H1 (cell line): Measurements from ENCODE around the gene DNLZ. TPM values are rescaled to one million over a fixed set of nuclear protein-coding genes. Genes with fewer than 3 reads are reported as not detected.

Experiments
- CTCF ChIA-PET: fragments of 300-600 bp; sonication (Branson Sonifier 250); formaldehyde crosslinking; loops from one replicate; lab custom pipeline; 2021; ENCODE audit not compliant: partially characterized antibody; lab: Charles Lee
- POLR2A ChIA-PET: fragments of 300-600 bp; sonication (Branson Sonifier 250); formaldehyde crosslinking; loops from one replicate; lab custom pipeline; 2021; ENCODE audit warnings: inconsistent platforms; ENCODE audit not compliant: partially characterized antibody; lab: Charles Lee
- DNase-seq, 2 experiments: peaks; one replicate each; pipeline versions ENCODE4 v3.0.0 to v3.0.0-alpha.2; 2010 to 2022; ENCODE audit warnings: low spot score in 2 of 2, low read depth in 1 of 2, mixed read lengths in 1 of 2
- FAIRE-seq: peaks from 2 replicates; lab custom pipeline; 2011; peaks lifted over from hg19 to GRCh38; lab: Jason Lieb, UNC
- H2AFZ ChIP-seq: 2 replicates; pipeline ENCODE4 v1.8.1; 2012; ENCODE audit warnings: low read length, inconsistent platforms
- H2AK5ac ChIP-seq: 2 replicates; pipeline ENCODE4 v1.6.1; 2013; ENCODE audit warnings: low read depth, low read length
- H2BK120ac ChIP-seq: replicated peaks from 2 replicates; pipeline ENCODE3; 2013; ENCODE audit warnings: low read depth, low read length, inconsistent platforms
- H2BK12ac ChIP-seq: 2 replicates; pipeline ENCODE4 v1.6.1; 2013; ENCODE audit warnings: low read depth, low read length
- H2BK15ac ChIP-seq: 2 replicates; pipeline ENCODE4 v1.6.1; 2013; ENCODE audit warnings: low read length
- H2BK20ac ChIP-seq: 2 replicates; pipeline ENCODE4 v1.6.1; 2013; ENCODE audit warnings: low read length
- H2BK5ac ChIP-seq: 2 replicates; pipeline ENCODE4 v1.6.1; 2013; ENCODE audit warnings: low read depth, low read length
- H3K14ac ChIP-seq: 2 replicates; pipeline ENCODE4 v1.6.1; 2013; ENCODE audit warnings: inconsistent platforms; ENCODE audit not compliant: insufficient read length
- H3K18ac ChIP-seq: 2 replicates; pipeline ENCODE4 v1.6.1; 2013; ENCODE audit warnings: low read length; ENCODE audit errors: extremely low read depth
- H3K23ac ChIP-seq: 2 replicates; pipeline ENCODE4 v1.6.1; 2013; ENCODE audit warnings: inconsistent platforms; ENCODE audit not compliant: insufficient read length
- H3K23me2 ChIP-seq: 2 replicates; pipeline ENCODE4 v1.6.1; 2013; ENCODE audit warnings: low read depth, low read length
- H3K27ac ChIP-seq: 2 replicates; pipeline ENCODE4 v1.6.1; 2011; ENCODE audit warnings: low read depth, low read length, inconsistent platforms
- H3K27me3 ChIP-seq, 4 experiments: replicated peaks in 1 of 4; 1 replicate in 1 of 4; 2 replicates in 3 of 4; pipeline versions ENCODE4 v1.6.1 to v1.8.1; 2011 to 2013; ENCODE audit warnings: low read length in 3 of 4, mild to moderate bottlenecking in 3 of 4, inconsistent platforms in 2 of 4, mixed read lengths in 2 of 4, moderate library complexity in 1 of 4; ENCODE audit not compliant: control insufficient read depth in 3 of 4, insufficient read depth in 3 of 4; ENCODE audit errors: extremely low read depth in 1 of 4
- H3K36me3 ChIP-seq, 4 experiments: 2 replicates each; pipeline versions ENCODE4 v1.6.1 to v1.8.1; 2011 to 2013; ENCODE audit warnings: mild to moderate bottlenecking in 4 of 4, low read length in 3 of 4, moderate library complexity in 2 of 4, control low read depth in 1 of 4, inconsistent platforms in 1 of 4; ENCODE audit not compliant: insufficient read depth in 4 of 4, control insufficient read depth in 2 of 4
- H3K4ac ChIP-seq: replicated peaks from 2 replicates; pipeline ENCODE3; 2013; ENCODE audit warnings: low read length, low read depth, mixed read lengths, inconsistent platforms; ENCODE audit not compliant: insufficient read length
- H3K4me1 ChIP-seq, 4 experiments: replicated peaks in 1 of 4; 1 replicate in 1 of 4; 2 replicates in 3 of 4; pipeline versions ENCODE4 v1.6.1 to v1.8.1; 2011 to 2013; ENCODE audit warnings: low read length in 3 of 4, inconsistent platforms in 2 of 4, mixed read lengths in 1 of 4; ENCODE audit not compliant: insufficient read depth in 4 of 4, control insufficient read depth in 3 of 4
- H3K4me2 ChIP-seq, 2 experiments: 2 replicates each; pipeline versions ENCODE4 v1.6.1 to v1.8.1; 2011 to 2013; ENCODE audit warnings: low read depth in 2 of 2, low read length in 2 of 2, control low read depth in 1 of 2, inconsistent platforms in 1 of 2, mild to moderate bottlenecking in 1 of 2; ENCODE audit not compliant: insufficient read depth in 1 of 2
- H3K4me3 ChIP-seq, 4 experiments: fragments of 200-600, 300-600 bp in 1 of 4; sonication (generic), shearing (Covaris generic), sonication (Bioruptor Twin) in 1 of 4; 2 replicates each; pipeline versions ENCODE4 v1.5.1 to v1.8.1; 2011 to 2016; ENCODE audit warnings: low read length in 4 of 4, low read depth in 3 of 4, control low read depth in 2 of 4, inconsistent platforms in 2 of 4, mild to moderate bottlenecking in 2 of 4, mixed read lengths in 1 of 4, moderate library complexity in 1 of 4; ENCODE audit not compliant: insufficient read depth in 2 of 4; ENCODE audit errors: extremely low read depth in 1 of 4
- H3K56ac ChIP-seq: replicated peaks from 2 replicates; pipeline ENCODE3; 2013; ENCODE audit warnings: low read depth, mild to moderate bottlenecking, mixed read lengths, low read length, inconsistent platforms; ENCODE audit not compliant: insufficient read length
- H3K79me1 ChIP-seq: 2 replicates; pipeline ENCODE4 v1.6.1; 2013; ENCODE audit warnings: low read depth, low read length, control low read depth
- H3K79me2 ChIP-seq, 2 experiments: 2 replicates each; pipeline versions ENCODE4 v1.6.1 to v1.8.1; 2012 to 2013; ENCODE audit warnings: low read length in 2 of 2, mild to moderate bottlenecking in 2 of 2, inconsistent platforms in 1 of 2; ENCODE audit not compliant: insufficient read depth in 2 of 2, control insufficient read depth in 1 of 2
- H3K9ac ChIP-seq, 4 experiments: replicated peaks in 1 of 4; 1 replicate in 1 of 4; 2 replicates in 3 of 4; pipeline versions ENCODE4 v1.6.1 to v1.8.1; 2011 to 2013; ENCODE audit warnings: low read depth in 3 of 4, low read length in 3 of 4, control low read depth in 2 of 4, mild to moderate bottlenecking in 2 of 4, moderate library complexity in 2 of 4, inconsistent platforms in 1 of 4; ENCODE audit errors: extremely low read depth in 1 of 4
- H3K9me3 ChIP-seq, 2 experiments: 2 replicates each; pipeline versions ENCODE4 v1.6.1 to v1.8.1; 2012 to 2013; ENCODE audit warnings: mild to moderate bottlenecking in 2 of 2, moderate library complexity in 2 of 2, control low read depth in 1 of 2, inconsistent platforms in 1 of 2, low read depth in 1 of 2, low read length in 1 of 2, mixed read lengths in 1 of 2; ENCODE audit not compliant: insufficient read depth in 2 of 2
- H4K20me1 ChIP-seq, 2 experiments: replicated peaks in 1 of 2; 2 replicates each; pipeline versions ENCODE3 to v1.8.1; 2011 to 2013; ENCODE audit warnings: inconsistent platforms in 2 of 2, low read length in 2 of 2, mild to moderate bottlenecking in 1 of 2; ENCODE audit not compliant: insufficient read depth in 2 of 2, control insufficient read depth in 1 of 2
- H4K5ac ChIP-seq: 2 replicates; pipeline ENCODE4 v1.6.1; 2013; ENCODE audit warnings: low read length, low read depth, mixed read lengths, inconsistent platforms; ENCODE audit not compliant: insufficient read length
- H4K8ac ChIP-seq: 2 replicates; pipeline ENCODE4 v1.8.0; 2013; ENCODE audit warnings: mild to moderate bottlenecking, moderate library complexity, low read length, inconsistent platforms; ENCODE audit not compliant: insufficient read depth; ENCODE audit errors: extremely low read depth
- H4K91ac ChIP-seq: replicated peaks from 2 replicates; pipeline ENCODE3; 2013; ENCODE audit warnings: low read length, mixed read lengths, inconsistent platforms; ENCODE audit not compliant: insufficient read length
- HDAC2 ChIP-seq, 2 experiments: fragments of 300-600 bp in 1 of 2; sonication (generic) in 1 of 2; IDR thresholded peaks; 2 replicates each; pipeline ENCODE4 v1.6.1; 2011 to 2012; ENCODE audit warnings: low read depth in 2 of 2, low read length in 2 of 2, mild to moderate bottlenecking in 2 of 2, moderate library complexity in 2 of 2, borderline replicate concordance in 1 of 2, inconsistent platforms in 1 of 2
- POLR2A ChIP-seq, 2 experiments: IDR thresholded peaks; 1 replicate in 1 of 2; 2 replicates in 1 of 2; pipeline ENCODE4 v1.6.1; 2011; ENCODE audit warnings: low read depth in 2 of 2, low read length in 2 of 2, mild to moderate bottlenecking in 2 of 2; ENCODE audit errors: control extremely low read depth in 1 of 2
- POLR2AphosphoS5 ChIP-seq: IDR thresholded peaks from 2 replicates; pipeline ENCODE4 v1.6.1; 2011; ENCODE audit warnings: low read depth, low read length
- WGBS, 2 experiments: shearing (Covaris generic) in 1 of 2; methylation state at CpG; one replicate each; pipeline versions ENCODE4 v1.1.6 to v1.1.7; 2013 to 2015; ENCODE audit warnings: low lambda C conversion rate in 2 of 2, mixed read lengths in 2 of 2, inconsistent platforms in 1 of 2, low coverage in 1 of 2, missing lambda C conversion rate in 1 of 2; ENCODE audit not compliant: insufficient replicate concordance in 2 of 2, insufficient coverage in 1 of 2, insufficient read length in 1 of 2; ENCODE audit errors: extremely low coverage in 1 of 2, missing lambda C conversion rate in 1 of 2; 5-methylcytosine and 5-hydroxymethylcytosine counted together
- polyA plus RNA-seq, 7 experiments: library from polyadenylated mRNA; depleted of rRNA in 3 of 7; stranded (reverse) in 5 of 7; unstranded in 2 of 7; fragments of >200 nt in 5 of 7; fragments of 200-250 nt in 2 of 7; gene quantifications; 1 replicate in 5 of 7; 2 replicates in 1 of 7; 4 replicates in 1 of 7; pipeline versions ENCODE4 v1.2.1 to v1.2.3, GENCODE V29; 2011 to 2013; ENCODE audit warnings: missing spikeins in 2 of 7, mixed read lengths in 2 of 7
- total RNA-seq: library from RNA; stranded (reverse); fragmentation: NEBNext Ultra II Directional; extraction: Animal tissue kit (Norgen Biotek cat#: 25700); gene quantifications from 2 replicates; pipeline ENCODE4 v1.2.1, GENCODE V29; 2021
- TF ChIP-seq, protein P1 (sequence below), 3 experiments: IDR thresholded peaks; 1 replicate in 2 of 3; 2 replicates in 1 of 3; pipeline versions ENCODE4 v1.5.1 to v1.6.1; 2011; ENCODE audit warnings: low read length in 3 of 3, mild to moderate bottlenecking in 3 of 3, inconsistent platforms in 2 of 3, low read depth in 1 of 3, moderate library complexity in 1 of 3; ENCODE audit not compliant: insufficient read depth in 1 of 3; ENCODE audit errors: control extremely low read depth in 1 of 3
- TF ChIP-seq, protein P2 (sequence below): IDR thresholded peaks from 2 replicates; pipeline ENCODE4 v1.6.1; 2012; ENCODE audit warnings: low read length, inconsistent platforms

The DNLZ gene
- total and polyA plus RNA-seq, 2 of the 8 experiments (the other 6 are each of a cell fraction or from before 2014, with no cell fraction given): 11.6 to 17.9 TPM

DNA sequence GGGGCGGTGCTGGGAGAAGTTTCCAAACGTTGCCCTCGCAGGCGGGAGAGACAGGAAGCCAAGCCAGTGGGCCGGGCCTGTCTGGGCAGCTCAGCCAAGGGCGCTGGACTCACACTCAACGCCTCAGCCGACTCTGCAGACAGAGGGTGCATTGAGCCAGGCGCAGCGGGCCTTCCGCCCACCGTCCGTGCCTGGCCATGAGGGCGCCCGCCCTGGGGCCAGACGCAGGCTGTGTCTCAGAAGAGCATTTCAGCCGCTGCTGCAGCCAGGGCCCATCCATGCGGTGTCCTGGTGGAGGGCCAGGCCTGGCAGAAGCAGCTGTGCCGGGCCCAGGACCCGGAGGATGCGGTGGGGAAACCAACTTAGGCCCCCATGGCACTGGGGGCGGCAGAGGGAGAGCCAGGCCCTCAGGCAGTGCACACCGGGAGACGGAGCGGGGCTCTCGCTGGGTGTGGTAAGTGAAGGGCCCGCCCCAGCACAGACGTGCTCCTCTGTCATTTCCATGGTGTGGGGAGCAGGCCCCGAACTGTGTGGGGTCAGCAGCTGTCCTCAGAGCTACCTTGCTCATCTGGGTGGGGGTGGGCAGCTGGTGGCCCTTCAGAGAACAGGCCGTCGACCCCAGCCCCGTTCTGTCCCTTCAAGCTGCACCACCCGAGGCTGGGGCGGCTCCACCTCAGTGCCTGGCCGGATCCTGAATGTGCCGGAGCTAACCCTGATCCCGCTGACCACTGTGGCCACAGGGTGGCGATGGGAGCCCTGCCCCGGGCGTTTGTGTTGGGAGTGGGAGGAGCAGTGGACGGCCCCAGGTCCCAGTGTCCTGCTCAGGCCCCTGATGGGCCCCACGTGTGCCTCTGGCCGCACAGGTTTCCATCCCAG, 18.0 kb downstream of the DNLZ start:
- Histone ChIP-seq H3K27me3 (no peaks in the 10 kb centered on the region), H2AFZ (no peak overlapping the region), H2BK120ac (no peak overlapping the region), H3K23ac (no peak overlapping the region), H3K4me1 (peaks cover 0 to 19% (median 10%) of the 10 kb centered on the region in 4 experiments; a peak in 6 of 7 replicates), H3K18ac (peak overlapping the region; percentile 60; the same call in 1 of the 2 replicates), H2BK5ac (no peak overlapping the region; the same call in 1 of the 2 replicates), H2BK12ac (peak overlapping the region; percentile 27; the same call in 1 of the 2 replicates), H3K27ac (peak overlapping the region; percentile 7; the same call in 1 of the 2 replicates), H3K4me3 (no peak overlapping the region), H3K9ac (no peak overlapping the region), H3K23me2 (peaks cover 2% of the 10 kb centered on the region; the same call in 1 of the 2 replicates), H3K4me2 (no peak overlapping the region), H3K56ac (no peak overlapping the region), H4K20me1 (no peaks in the 10 kb centered on the region), H2BK20ac (no peak overlapping the region), H2BK15ac (peak overlapping the region; percentile 72; the same call in 1 of the 2 replicates), H3K9me3 (no peaks in the 10 kb centered on the region), H3K79me1 (no peaks in the 10 kb centered on the region), H4K8ac (peak overlapping the region; percentile 36; the same call in 1 of the 2 replicates), H3K4ac (no peak overlapping the region), H4K5ac (peak overlapping the region; percentile 32), H3K36me3 (no peaks in the 10 kb centered on the region), H3K79me2 (no peaks in the 10 kb centered on the region), H3K14ac (no peak overlapping the region), H4K91ac (no peak overlapping the region), H2AK5ac (no peak overlapping the region; the same call in 1 of the 2 replicates)
- DNase-seq (peak in 1 of 2 experiments; percentile 82), FAIRE-seq (no peak)
- 77% methylated on average over 37 of the region's 43 CpGs; no CpG with 5 or more reads in 1 of the 2 experiments for WGBS, 2 experiments
- CTCF ChIA-PET: interaction anchor here (0.6 to 7.9 kb wide), 21 partner anchors 9 to 762 kb away, joined by 3 to 80 read pairs (median 3); partner anchors contain the start of gene DNLZ
- POLR2A ChIA-PET: interaction anchor here (1.0 to 8.0 kb wide), 5 partner anchors 16 to 88 kb away, joined by 3 to 137 read pairs (median 4); partner anchors contain the start of gene DNLZ
- 0 out of 4 replicates have a peak, but pooled peaks of 1 of the 2 experiments have one; percentile 44 for TF ChIP-seq HDAC2 (IDR thresholded peaks at IDR 0.05; ENCODE audit: borderline replicate concordance in 1 of 2, low read depth in 2 of 2, low read length in 2 of 2)
- TF ChIP-seq, protein P1, sequence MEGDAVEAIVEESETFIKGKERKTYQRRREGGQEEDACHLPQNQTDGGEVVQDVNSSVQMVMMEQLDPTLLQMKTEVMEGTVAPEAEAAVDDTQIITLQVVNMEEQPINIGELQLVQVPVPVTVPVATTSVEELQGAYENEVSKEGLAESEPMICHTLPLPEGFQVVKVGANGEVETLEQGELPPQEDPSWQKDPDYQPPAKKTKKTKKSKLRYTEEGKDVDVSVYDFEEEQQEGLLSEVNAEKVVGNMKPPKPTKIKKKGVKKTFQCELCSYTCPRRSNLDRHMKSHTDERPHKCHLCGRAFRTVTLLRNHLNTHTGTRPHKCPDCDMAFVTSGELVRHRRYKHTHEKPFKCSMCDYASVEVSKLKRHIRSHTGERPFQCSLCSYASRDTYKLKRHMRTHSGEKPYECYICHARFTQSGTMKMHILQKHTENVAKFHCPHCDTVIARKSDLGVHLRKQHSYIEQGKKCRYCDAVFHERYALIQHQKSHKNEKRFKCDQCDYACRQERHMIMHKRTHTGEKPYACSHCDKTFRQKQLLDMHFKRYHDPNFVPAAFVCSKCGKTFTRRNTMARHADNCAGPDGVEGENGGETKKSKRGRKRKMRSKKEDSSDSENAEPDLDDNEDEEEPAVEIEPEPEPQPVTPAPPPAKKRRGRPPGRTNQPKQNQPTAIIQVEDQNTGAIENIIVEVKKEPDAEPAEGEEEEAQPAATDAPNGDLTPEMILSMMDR (IDR thresholded peaks at IDR 0.05; ENCODE audit: control extremely low read depth in 1 of 3, insufficient read depth in 1 of 3, low read depth in 1 of 3, low read length in 3 of 3): peak in 2 of 3 experiments; percentile 58; a peak in 3 of 4 replicates
- TF ChIP-seq, protein P2, sequence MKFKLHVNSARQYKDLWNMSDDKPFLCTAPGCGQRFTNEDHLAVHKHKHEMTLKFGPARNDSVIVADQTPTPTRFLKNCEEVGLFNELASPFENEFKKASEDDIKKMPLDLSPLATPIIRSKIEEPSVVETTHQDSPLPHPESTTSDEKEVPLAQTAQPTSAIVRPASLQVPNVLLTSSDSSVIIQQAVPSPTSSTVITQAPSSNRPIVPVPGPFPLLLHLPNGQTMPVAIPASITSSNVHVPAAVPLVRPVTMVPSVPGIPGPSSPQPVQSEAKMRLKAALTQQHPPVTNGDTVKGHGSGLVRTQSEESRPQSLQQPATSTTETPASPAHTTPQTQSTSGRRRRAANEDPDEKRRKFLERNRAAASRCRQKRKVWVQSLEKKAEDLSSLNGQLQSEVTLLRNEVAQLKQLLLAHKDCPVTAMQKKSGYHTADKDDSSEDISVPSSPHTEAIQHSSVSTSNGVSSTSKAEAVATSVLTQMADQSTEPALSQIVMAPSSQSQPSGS: no peak
- no peak for TF ChIP-seq POLR2AphosphoS5
- no peak for TF ChIP-seq POLR2A (IDR thresholded peaks at IDR 0.05; ENCODE audit: control extremely low read depth in 1 of 2, low read depth in 2 of 2, low read length in 2 of 2)
